ENCODE measurements around the gene SMTNL1. TPM values are rescaled to one million over a fixed set of nuclear protein-coding genes. Genes with fewer than 3 reads are reported as not detected.

The SMTNL1 gene
- total and polyA plus RNA-seq, 9 of the 15 experiments (the other 6 are each of a cell fraction or from before 2014, with no cell fraction given) = not detected

GRCh38 chr11:57514538-57515331 lies 22.7 kb upstream of the SMTNL1 start (continued):
- peak; percentile 64 to 81 for TF ChIP-seq KDM1A (IDR thresholded peaks at IDR 0.05)
- no peak for TF ChIP-seq ZFP36 (IDR thresholded peaks at IDR 0.05; ENCODE audit: low read depth, low read length, partially characterized antibody)
- TF ChIP-seq PHF20 (IDR thresholded peaks at IDR 0.05; ENCODE audit: partially characterized antibody) = no peak
- TF ChIP-seq MYNN (IDR thresholded peaks at IDR 0.05) = 0 out of 2 replicates have a peak, but pooled peaks have one; percentile 4
- no peak for TF ChIP-seq MYNN (CRISPR knock-in tag; IDR thresholded peaks at IDR 0.05)
- TF ChIP-seq FIP1L1 (IDR thresholded peaks at IDR 0.05; ENCODE audit: low read depth, low read length, poor library complexity, severe bottlenecking) = peak; percentile 13
- no peak for TF ChIP-seq ZNF717 (CRISPR knock-in tag; IDR thresholded peaks at IDR 0.05)
- TF ChIP-seq ZNF507 (tag; conservative IDR thresholded peaks at IDR 0.05) = no peak
- TF ChIP-seq PTBP1 (IDR thresholded peaks at IDR 0.05; ENCODE audit: low read depth, low read length) = no peak
- no peak for TF ChIP-seq TSC22D4 (tag; IDR thresholded peaks at IDR 0.05)
- TF ChIP-seq RBM25 (IDR thresholded peaks at IDR 0.05; ENCODE audit: low read depth, low read length, severe bottlenecking) = peak; percentile 63
- TF ChIP-seq, protein P1, sequence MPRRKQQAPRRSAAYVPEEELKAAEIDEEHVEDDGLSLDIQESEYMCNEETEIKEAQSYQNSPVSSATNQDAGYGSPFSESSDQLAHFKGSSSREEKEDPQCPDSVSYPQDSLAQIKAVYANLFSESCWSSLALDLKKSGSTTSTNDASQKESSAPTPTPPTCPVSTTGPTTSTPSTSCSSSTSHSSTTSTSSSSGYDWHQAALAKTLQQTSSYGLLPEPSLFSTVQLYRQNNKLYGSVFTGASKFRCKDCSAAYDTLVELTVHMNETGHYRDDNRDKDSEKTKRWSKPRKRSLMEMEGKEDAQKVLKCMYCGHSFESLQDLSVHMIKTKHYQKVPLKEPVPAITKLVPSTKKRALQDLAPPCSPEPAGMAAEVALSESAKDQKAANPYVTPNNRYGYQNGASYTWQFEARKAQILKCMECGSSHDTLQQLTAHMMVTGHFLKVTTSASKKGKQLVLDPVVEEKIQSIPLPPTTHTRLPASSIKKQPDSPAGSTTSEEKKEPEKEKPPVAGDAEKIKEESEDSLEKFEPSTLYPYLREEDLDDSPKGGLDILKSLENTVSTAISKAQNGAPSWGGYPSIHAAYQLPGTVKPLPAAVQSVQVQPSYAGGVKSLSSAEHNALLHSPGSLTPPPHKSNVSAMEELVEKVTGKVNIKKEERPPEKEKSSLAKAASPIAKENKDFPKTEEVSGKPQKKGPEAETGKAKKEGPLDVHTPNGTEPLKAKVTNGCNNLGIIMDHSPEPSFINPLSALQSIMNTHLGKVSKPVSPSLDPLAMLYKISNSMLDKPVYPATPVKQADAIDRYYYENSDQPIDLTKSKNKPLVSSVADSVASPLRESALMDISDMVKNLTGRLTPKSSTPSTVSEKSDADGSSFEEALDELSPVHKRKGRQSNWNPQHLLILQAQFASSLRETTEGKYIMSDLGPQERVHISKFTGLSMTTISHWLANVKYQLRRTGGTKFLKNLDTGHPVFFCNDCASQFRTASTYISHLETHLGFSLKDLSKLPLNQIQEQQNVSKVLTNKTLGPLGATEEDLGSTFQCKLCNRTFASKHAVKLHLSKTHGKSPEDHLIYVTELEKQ (CRISPR knock-in tag; IDR thresholded peaks at IDR 0.05) = no peak
- no peak for TF ChIP-seq PHF21A (IDR thresholded peaks at IDR 0.05; ENCODE audit: borderline replicate concordance, low read depth)
- no peak for TF ChIP-seq ARHGAP35 (IDR thresholded peaks at IDR 0.05; ENCODE audit: partially characterized antibody)
- TF ChIP-seq DLX4 (CRISPR knock-in tag; IDR thresholded peaks at IDR 0.05) = no peak
- TF ChIP-seq FOXK2 (conservative IDR thresholded peaks at IDR 0.05 in 1 of 2, IDR thresholded peaks at IDR 0.05 in 1 of 2; ENCODE audit: low read depth in 2 of 2) = peak; percentile 39 to 52; a peak in 1 of 4 replicates
- no peak for TF ChIP-seq TGIF2 (CRISPR knock-in tag; IDR thresholded peaks at IDR 0.05)
- no peak for TF ChIP-seq PTTG1 (tag; IDR thresholded peaks at IDR 0.05; ENCODE audit: low read depth)
- no peak for TF ChIP-seq ZEB2 (IDR thresholded peaks at IDR 0.05)
- no peak; the same call in 1 of the 2 replicates for TF ChIP-seq FOXK1 (CRISPR knock-in tag; IDR thresholded peaks at IDR 0.05; ENCODE audit: borderline replicate concordance)
- TF ChIP-seq SIRT6 (IDR thresholded peaks at IDR 0.05; ENCODE audit: low read depth, low read length) = no peak
- TF ChIP-seq, protein P2, sequence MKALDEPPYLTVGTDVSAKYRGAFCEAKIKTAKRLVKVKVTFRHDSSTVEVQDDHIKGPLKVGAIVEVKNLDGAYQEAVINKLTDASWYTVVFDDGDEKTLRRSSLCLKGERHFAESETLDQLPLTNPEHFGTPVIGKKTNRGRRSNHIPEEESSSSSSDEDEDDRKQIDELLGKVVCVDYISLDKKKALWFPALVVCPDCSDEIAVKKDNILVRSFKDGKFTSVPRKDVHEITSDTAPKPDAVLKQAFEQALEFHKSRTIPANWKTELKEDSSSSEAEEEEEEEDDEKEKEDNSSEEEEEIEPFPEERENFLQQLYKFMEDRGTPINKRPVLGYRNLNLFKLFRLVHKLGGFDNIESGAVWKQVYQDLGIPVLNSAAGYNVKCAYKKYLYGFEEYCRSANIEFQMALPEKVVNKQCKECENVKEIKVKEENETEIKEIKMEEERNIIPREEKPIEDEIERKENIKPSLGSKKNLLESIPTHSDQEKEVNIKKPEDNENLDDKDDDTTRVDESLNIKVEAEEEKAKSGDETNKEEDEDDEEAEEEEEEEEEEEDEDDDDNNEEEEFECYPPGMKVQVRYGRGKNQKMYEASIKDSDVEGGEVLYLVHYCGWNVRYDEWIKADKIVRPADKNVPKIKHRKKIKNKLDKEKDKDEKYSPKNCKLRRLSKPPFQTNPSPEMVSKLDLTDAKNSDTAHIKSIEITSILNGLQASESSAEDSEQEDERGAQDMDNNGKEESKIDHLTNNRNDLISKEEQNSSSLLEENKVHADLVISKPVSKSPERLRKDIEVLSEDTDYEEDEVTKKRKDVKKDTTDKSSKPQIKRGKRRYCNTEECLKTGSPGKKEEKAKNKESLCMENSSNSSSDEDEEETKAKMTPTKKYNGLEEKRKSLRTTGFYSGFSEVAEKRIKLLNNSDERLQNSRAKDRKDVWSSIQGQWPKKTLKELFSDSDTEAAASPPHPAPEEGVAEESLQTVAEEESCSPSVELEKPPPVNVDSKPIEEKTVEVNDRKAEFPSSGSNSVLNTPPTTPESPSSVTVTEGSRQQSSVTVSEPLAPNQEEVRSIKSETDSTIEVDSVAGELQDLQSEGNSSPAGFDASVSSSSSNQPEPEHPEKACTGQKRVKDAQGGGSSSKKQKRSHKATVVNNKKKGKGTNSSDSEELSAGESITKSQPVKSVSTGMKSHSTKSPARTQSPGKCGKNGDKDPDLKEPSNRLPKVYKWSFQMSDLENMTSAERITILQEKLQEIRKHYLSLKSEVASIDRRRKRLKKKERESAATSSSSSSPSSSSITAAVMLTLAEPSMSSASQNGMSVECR (CRISPR knock-in tag; IDR thresholded peaks at IDR 0.05) = peak; percentile 31

Data from K562 (cell line).